ENCODE data around the gene MYBPHL.

Gene MYBPHL

GRCh38 chr1:109338608-109339007 lies 31.8 kb upstream of the MYBPHL start:
- TF ChIP-seq REST (IDR thresholded peaks at IDR 0.05; ENCODE audit: insufficient read depth in 1 of 2, low read depth in 2 of 2, low read length in 2 of 2) (no peak), TAF1 (IDR thresholded peaks at IDR 0.05; ENCODE audit: borderline replicate concordance, insufficient read depth, low read length) (no peak), FOXP2 (optimal IDR thresholded peaks at IDR 0.05; ENCODE audit: borderline replicate concordance, extremely low read depth, extremely low read length, insufficient read depth) (no peak), POLR2AphosphoS5 (IDR thresholded peaks at IDR 0.05; ENCODE audit: low read depth, low read length) (no peak), SIN3A (IDR thresholded peaks at IDR 0.05; ENCODE audit: borderline replicate concordance, insufficient read depth, low read length) (no peak)

- TF ChIP-seq FOXP2 (optimal IDR thresholded peaks at IDR 0.05; ENCODE audit: borderline replicate concordance, extremely low read depth, extremely low read length, insufficient read depth) (no peak), POLR2AphosphoS5 (IDR thresholded peaks at IDR 0.05; ENCODE audit: low read depth, low read length) (no peak), SIN3A (IDR thresholded peaks at IDR 0.05; ENCODE audit: borderline replicate concordance, insufficient read depth, low read length) (no peak), REST (IDR thresholded peaks at IDR 0.05; ENCODE audit: insufficient read depth in 1 of 2, low read depth in 2 of 2, low read length in 2 of 2) (no peak), TAF1 (IDR thresholded peaks at IDR 0.05; ENCODE audit: borderline replicate concordance, insufficient read depth, low read length) (no peak)
These were observed 31.3 kb upstream of the MYBPHL start for GRCh38 chr1:109338091-109338490.

GRCh38 chr1:109335091-109335490 lies 28.3 kb upstream of the MYBPHL start:
- TF ChIP-seq TAF1 (IDR thresholded peaks at IDR 0.05; ENCODE audit: borderline replicate concordance, insufficient read depth, low read length) (no peak), SIN3A (IDR thresholded peaks at IDR 0.05; ENCODE audit: borderline replicate concordance, insufficient read depth, low read length) (no peak), FOXP2 (optimal IDR thresholded peaks at IDR 0.05; ENCODE audit: borderline replicate concordance, extremely low read depth, extremely low read length, insufficient read depth) (no peak), POLR2AphosphoS5 (IDR thresholded peaks at IDR 0.05; ENCODE audit: low read depth, low read length) (no peak), REST (IDR thresholded peaks at IDR 0.05; ENCODE audit: insufficient read depth in 1 of 2, low read depth in 2 of 2, low read length in 2 of 2) (no peak)

- no peak for TF ChIP-seq TAF1 (IDR thresholded peaks at IDR 0.05; ENCODE audit: borderline replicate concordance, insufficient read depth, low read length)
These were observed 24.3 kb upstream of the MYBPHL start for GRCh38 chr1:109331113-109331512.

GRCh38 chr1:109327285-109327684 lies 20.5 kb upstream of the MYBPHL start:
- TF ChIP-seq SIN3A (IDR thresholded peaks at IDR 0.05; ENCODE audit: borderline replicate concordance, insufficient read depth, low read length) (no peak), REST (IDR thresholded peaks at IDR 0.05; ENCODE audit: insufficient read depth in 1 of 2, low read depth in 2 of 2, low read length in 2 of 2) (no peak), TAF1 (IDR thresholded peaks at IDR 0.05; ENCODE audit: borderline replicate concordance, insufficient read depth, low read length) (no peak), POLR2AphosphoS5 (IDR thresholded peaks at IDR 0.05; ENCODE audit: low read depth, low read length) (no peak), FOXP2 (optimal IDR thresholded peaks at IDR 0.05; ENCODE audit: borderline replicate concordance, extremely low read depth, extremely low read length, insufficient read depth) (no peak)
